ENCODE data around the gene TBX10.
"Not testable (repeated sequence)": the region's sequence is repeated elsewhere in the genome, so short reads cannot be mapped to it uniquely, and the experiment has no call there.

The TBX10 gene

GRCh38 chr11:67662835-67663531 is 23.4 kb upstream of the TBX10 start:
- no CpG with 5 or more reads among the region's 19 CpGs for WGBS (ENCODE audit: extremely low coverage, insufficient coverage, insufficient read length)
- H3K4me2 ChIP-seq (ENCODE audit: low read length) = no peak overlapping the region
- no peak overlapping the region for H3K27ac ChIP-seq (ENCODE audit: low read depth, low read length)

GRCh38 chr11:67662142-67662834 is 22.7 kb upstream of the TBX10 start:
- no peak overlapping the region for H4K12ac ChIP-seq (ENCODE audit: low read depth, low read length)
- H3K36me3 ChIP-seq (ENCODE audit: control insufficient read depth in 1 of 2, insufficient read depth in 2 of 2, low read length in 2 of 2) = no peaks in the 10 kb centered on the region
- no peak overlapping the region for H3K14ac ChIP-seq (ENCODE audit: low read length)
- H3K4me1 ChIP-seq (ENCODE audit: control insufficient read depth in 1 of 2, insufficient read depth in 2 of 2, low read length in 2 of 2) = no peaks in the 10 kb centered on the region
- no peak overlapping the region for H3K18ac ChIP-seq (ENCODE audit: low read length)
- no peak overlapping the region for H3K4me3 ChIP-seq (ENCODE audit: low read depth, low read length)
- no peak overlapping the region for H2BK12ac ChIP-seq (ENCODE audit: low read length)
- H2AFZ ChIP-seq (ENCODE audit: insufficient read depth, low read length, poor library complexity) = no peak overlapping the region
- H3K79me1 ChIP-seq (ENCODE audit: low read length) = no peaks in the 10 kb centered on the region
- peaks cover 5% of the 10 kb centered on the region for H3K9me3 ChIP-seq (ENCODE audit: insufficient read depth, low read depth, low read length)
- H3K27ac ChIP-seq (ENCODE audit: low read depth, low read length) = no peak overlapping the region
- H4K91ac ChIP-seq (ENCODE audit: low read depth, low read length) = no peak overlapping the region
- H3K27me3 ChIP-seq (ENCODE audit: insufficient read depth, low read length) = no peaks in the 10 kb centered on the region
- no peak overlapping the region for H4K8ac ChIP-seq (ENCODE audit: low read depth, low read length)
- H3K4me2 ChIP-seq (ENCODE audit: low read length) = no peak overlapping the region
- no peak overlapping the region for H3K9ac ChIP-seq (ENCODE audit: low read length)
- no peak overlapping the region for H2BK5ac ChIP-seq (ENCODE audit: low read depth, low read length, poor library complexity)
- H3K4ac ChIP-seq (ENCODE audit: low read depth, low read length) = no peak overlapping the region
- no peak overlapping the region for H2BK120ac ChIP-seq (ENCODE audit: insufficient read depth, low read length, poor library complexity)
- no peak overlapping the region for H3K23ac ChIP-seq (ENCODE audit: low read length)
- no peak overlapping the region for H2AK5ac ChIP-seq (ENCODE audit: low read length)
- WGBS (ENCODE audit: extremely low coverage, insufficient coverage, insufficient read length) = no CpG with 5 or more reads among the region's 12 CpGs
- DNase-seq = no peak
- H3K79me2 ChIP-seq (ENCODE audit: control insufficient read depth, insufficient read depth, low read length, poor library complexity) = no peaks in the 10 kb centered on the region

More at GRCh38 chr11:67662835-67663531, 23.4 kb upstream of the TBX10 start:
- no peaks in the 10 kb centered on the region for H3K79me1 ChIP-seq (ENCODE audit: low read length)
- H4K91ac ChIP-seq (ENCODE audit: low read depth, low read length) = no peak overlapping the region
- H3K9ac ChIP-seq (ENCODE audit: low read length) = no peak overlapping the region
- no peaks in the 10 kb centered on the region for H3K36me3 ChIP-seq (ENCODE audit: control insufficient read depth in 1 of 2, insufficient read depth in 2 of 2, low read length in 2 of 2)
- H4K12ac ChIP-seq (ENCODE audit: low read depth, low read length) = no peak overlapping the region
- no peaks in the 10 kb centered on the region for H3K27me3 ChIP-seq (ENCODE audit: insufficient read depth, low read length)
- H3K9me3 ChIP-seq (ENCODE audit: insufficient read depth, low read depth, low read length) = peaks cover 5% of the 10 kb centered on the region
- H3K18ac ChIP-seq (ENCODE audit: low read length) = no peak overlapping the region
- no peaks in the 10 kb centered on the region for H3K79me2 ChIP-seq (ENCODE audit: control insufficient read depth, insufficient read depth, low read length, poor library complexity)
- no peak overlapping the region for H3K23ac ChIP-seq (ENCODE audit: low read length)
- no peaks in the 10 kb centered on the region for H3K4me1 ChIP-seq (ENCODE audit: control insufficient read depth in 1 of 2, insufficient read depth in 2 of 2, low read length in 2 of 2)
- no peak overlapping the region for H3K14ac ChIP-seq (ENCODE audit: low read length)
- H3K4ac ChIP-seq (ENCODE audit: low read depth, low read length) = no peak overlapping the region
- no peak overlapping the region for H2BK5ac ChIP-seq (ENCODE audit: low read depth, low read length, poor library complexity)
- no peak overlapping the region for H2BK12ac ChIP-seq (ENCODE audit: low read length)
- H3K4me3 ChIP-seq (ENCODE audit: low read depth, low read length) = no peak overlapping the region
- H2BK120ac ChIP-seq (ENCODE audit: insufficient read depth, low read length, poor library complexity) = no peak overlapping the region
- DNase-seq = no peak
- no peak overlapping the region for H4K8ac ChIP-seq (ENCODE audit: low read depth, low read length)
- H2AK5ac ChIP-seq (ENCODE audit: low read length) = no peak overlapping the region
- no peak overlapping the region for H2AFZ ChIP-seq (ENCODE audit: insufficient read depth, low read length, poor library complexity)

- not testable (repeated sequence) for H2BK5ac ChIP-seq (ENCODE audit: low read depth, low read length, poor library complexity); H3K23ac ChIP-seq (ENCODE audit: low read length); H3K79me2 ChIP-seq (ENCODE audit: control insufficient read depth, insufficient read depth, low read length, poor library complexity); H3K27me3 ChIP-seq (ENCODE audit: insufficient read depth, low read length); H3K4me2 ChIP-seq (ENCODE audit: low read length); H4K8ac ChIP-seq (ENCODE audit: low read depth, low read length); H3K4me1 ChIP-seq (ENCODE audit: control insufficient read depth in 1 of 2, insufficient read depth in 2 of 2, low read length in 2 of 2); H2AK5ac ChIP-seq (ENCODE audit: low read length); H3K36me3 ChIP-seq (ENCODE audit: control insufficient read depth in 1 of 2, insufficient read depth in 2 of 2, low read length in 2 of 2); H4K91ac ChIP-seq (ENCODE audit: low read depth, low read length); H3K4ac ChIP-seq (ENCODE audit: low read depth, low read length); H3K9ac ChIP-seq (ENCODE audit: low read length); H3K18ac ChIP-seq (ENCODE audit: low read length); DNase-seq; H3K4me3 ChIP-seq (ENCODE audit: low read depth, low read length); H2BK120ac ChIP-seq (ENCODE audit: insufficient read depth, low read length, poor library complexity); H3K27ac ChIP-seq (ENCODE audit: low read depth, low read length); H3K14ac ChIP-seq (ENCODE audit: low read length); H3K79me1 ChIP-seq (ENCODE audit: low read length); H4K12ac ChIP-seq (ENCODE audit: low read depth, low read length); H2BK12ac ChIP-seq (ENCODE audit: low read length); H2AFZ ChIP-seq (ENCODE audit: insufficient read depth, low read length, poor library complexity)
- H3K9me3 ChIP-seq (ENCODE audit: insufficient read depth, low read depth, low read length) = peaks cover 13% of the 10 kb centered on the region
- WGBS (ENCODE audit: extremely low coverage, insufficient coverage, insufficient read length) = no CpG with 5 or more reads among the region's 5 CpGs
Observed at GRCh38 chr11:67660752-67661151, 21.2 kb upstream of the TBX10 start.

- not testable (repeated sequence) for H3K79me1 ChIP-seq (ENCODE audit: low read length); H2AFZ ChIP-seq (ENCODE audit: insufficient read depth, low read length, poor library complexity); H3K18ac ChIP-seq (ENCODE audit: low read length); H3K27ac ChIP-seq (ENCODE audit: low read depth, low read length); H3K4me1 ChIP-seq (ENCODE audit: control insufficient read depth in 1 of 2, insufficient read depth in 2 of 2, low read length in 2 of 2); H3K23ac ChIP-seq (ENCODE audit: low read length); H3K79me2 ChIP-seq (ENCODE audit: control insufficient read depth, insufficient read depth, low read length, poor library complexity); H3K14ac ChIP-seq (ENCODE audit: low read length); H2BK120ac ChIP-seq (ENCODE audit: insufficient read depth, low read length, poor library complexity); H3K27me3 ChIP-seq (ENCODE audit: insufficient read depth, low read length); H3K36me3 ChIP-seq (ENCODE audit: control insufficient read depth in 1 of 2, insufficient read depth in 2 of 2, low read length in 2 of 2); H4K12ac ChIP-seq (ENCODE audit: low read depth, low read length); H2BK12ac ChIP-seq (ENCODE audit: low read length); H4K91ac ChIP-seq (ENCODE audit: low read depth, low read length); H3K4me2 ChIP-seq (ENCODE audit: low read length); H2BK5ac ChIP-seq (ENCODE audit: low read depth, low read length, poor library complexity); H3K4me3 ChIP-seq (ENCODE audit: low read depth, low read length); H4K8ac ChIP-seq (ENCODE audit: low read depth, low read length); H3K9ac ChIP-seq (ENCODE audit: low read length); H3K4ac ChIP-seq (ENCODE audit: low read depth, low read length); DNase-seq; H2AK5ac ChIP-seq (ENCODE audit: low read length)
- no CpG with 5 or more reads among the region's 5 CpGs for WGBS (ENCODE audit: extremely low coverage, insufficient coverage, insufficient read length)
- peaks cover 13% of the 10 kb centered on the region for H3K9me3 ChIP-seq (ENCODE audit: insufficient read depth, low read depth, low read length)
Observed at GRCh38 chr11:67659651-67660165, 20.1 kb upstream of the TBX10 start.
